ENCODE data around the gene ANKRD24.
"Not testable (repeated sequence)": the region's sequence is repeated elsewhere in the genome, so short reads cannot be mapped to it uniquely, and the experiment has no call there.

DNA sequence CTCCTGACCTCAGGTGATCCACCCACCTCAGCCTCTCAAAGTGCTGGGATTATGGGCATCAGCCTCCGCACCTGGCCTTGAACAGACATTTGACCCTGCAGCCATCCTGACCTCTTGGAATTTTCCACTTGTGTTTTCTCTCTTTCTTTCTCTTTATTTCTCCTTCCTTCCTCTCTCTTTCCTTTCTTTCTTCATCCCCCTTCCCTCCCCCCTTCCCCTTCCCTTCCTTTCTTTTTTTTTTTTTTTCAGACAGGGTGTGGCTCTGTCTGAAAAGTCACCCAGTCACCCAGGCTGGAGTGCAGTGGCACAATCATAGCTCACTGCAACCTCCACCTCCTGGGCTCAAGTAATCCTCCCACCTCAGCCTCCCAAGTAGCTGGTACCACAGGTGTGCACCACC is 36.0 kb downstream of the ANKRD24 start:
- TF ChIP-seq POLR2A (IDR thresholded peaks at IDR 0.05; ENCODE audit: low read length); GATA1 (IDR thresholded peaks at IDR 0.05; ENCODE audit: low read depth, low read length): not testable (repeated sequence)

Measured in erythroblast (primary cell).